Measurements from ENCODE around the gene CYP3A4.
"Not testable (repeated sequence)": the region's sequence is repeated elsewhere in the genome, so short reads cannot be mapped to it uniquely, and the experiment has no call there.

GRCh38 chr7:99795864-99796263 lies 11.9 kb upstream of the CYP3A4 start:
- TF ChIP-seq, protein P1, sequence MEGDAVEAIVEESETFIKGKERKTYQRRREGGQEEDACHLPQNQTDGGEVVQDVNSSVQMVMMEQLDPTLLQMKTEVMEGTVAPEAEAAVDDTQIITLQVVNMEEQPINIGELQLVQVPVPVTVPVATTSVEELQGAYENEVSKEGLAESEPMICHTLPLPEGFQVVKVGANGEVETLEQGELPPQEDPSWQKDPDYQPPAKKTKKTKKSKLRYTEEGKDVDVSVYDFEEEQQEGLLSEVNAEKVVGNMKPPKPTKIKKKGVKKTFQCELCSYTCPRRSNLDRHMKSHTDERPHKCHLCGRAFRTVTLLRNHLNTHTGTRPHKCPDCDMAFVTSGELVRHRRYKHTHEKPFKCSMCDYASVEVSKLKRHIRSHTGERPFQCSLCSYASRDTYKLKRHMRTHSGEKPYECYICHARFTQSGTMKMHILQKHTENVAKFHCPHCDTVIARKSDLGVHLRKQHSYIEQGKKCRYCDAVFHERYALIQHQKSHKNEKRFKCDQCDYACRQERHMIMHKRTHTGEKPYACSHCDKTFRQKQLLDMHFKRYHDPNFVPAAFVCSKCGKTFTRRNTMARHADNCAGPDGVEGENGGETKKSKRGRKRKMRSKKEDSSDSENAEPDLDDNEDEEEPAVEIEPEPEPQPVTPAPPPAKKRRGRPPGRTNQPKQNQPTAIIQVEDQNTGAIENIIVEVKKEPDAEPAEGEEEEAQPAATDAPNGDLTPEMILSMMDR (IDR thresholded peaks at IDR 0.05; ENCODE audit: low read depth, low read length) = not testable (repeated sequence)
- TF ChIP-seq POLR2A (IDR thresholded peaks at IDR 0.05; ENCODE audit: extremely low read depth, insufficient read length); MYC (IDR thresholded peaks at IDR 0.05; ENCODE audit: low read depth, low read length); MAX (IDR thresholded peaks at IDR 0.05; ENCODE audit: low read depth, low read length): not testable (repeated sequence)

All from NB4 (cell line).